OCI-LY1 (cell line): ENCODE data around the gene SCN8A.

Experiments used
- H2AFZ ChIP-seq: fragments of 200-600 bp; sonication (generic), shearing (Covaris generic); 2 replicates; pipeline ENCODE4 v1.6.0; 2014; ENCODE audit warnings: antibody characterized with exemption, mild to moderate bottlenecking, low read length
- H3F3A ChIP-seq: fragments of 200-600 bp; sonication (generic), shearing (Covaris generic); 2 replicates; pipeline ENCODE4 v1.6.0; 2014; ENCODE audit warnings: mild to moderate bottlenecking, antibody characterized with exemption, low read length, moderate library complexity; ENCODE audit not compliant: insufficient read depth
- H3K27ac ChIP-seq: fragments of 200-600 bp; sonication (generic); 2 replicates; pipeline ENCODE4 v1.5.1; 2014; ENCODE audit warnings: low read length, mixed run types, mild to moderate bottlenecking, low read depth; ENCODE audit not compliant: poor library complexity, severe bottlenecking
- H3K27me3 ChIP-seq: fragments of 200-600 bp; sonication (generic); 2 replicates; pipeline ENCODE4 v1.6.0; 2014; ENCODE audit warnings: antibody characterized with exemption, mild to moderate bottlenecking, low read length, moderate library complexity; ENCODE audit not compliant: insufficient read depth
- H3K36me3 ChIP-seq: fragments of 200-600 bp; sonication (generic); 2 replicates; pipeline ENCODE4 v1.6.1; 2014; ENCODE audit warnings: mild to moderate bottlenecking, antibody characterized with exemption, low read length, moderate library complexity, mixed read lengths; ENCODE audit not compliant: insufficient read depth
- H3K4me1 ChIP-seq: fragments of 200-600 bp; sonication (generic); 2 replicates; pipeline ENCODE4 v1.5.1; 2014; ENCODE audit warnings: mild to moderate bottlenecking, low read length, moderate library complexity; ENCODE audit not compliant: insufficient read depth, severe bottlenecking
- H3K4me2 ChIP-seq: fragments of 200-600 bp; sonication (generic), shearing (Covaris generic); 2 replicates; pipeline ENCODE4 v1.6.1; 2014; ENCODE audit warnings: low read length
- H3K4me3 ChIP-seq: fragments of 200-600 bp; sonication (generic); 2 replicates; pipeline ENCODE4 v1.5.1; 2014; ENCODE audit warnings: low read length, low read depth, mild to moderate bottlenecking, mixed read lengths; ENCODE audit not compliant: poor library complexity, severe bottlenecking
- H3K79me2 ChIP-seq: fragments of 200-600 bp; shearing (Covaris generic); 2 replicates; pipeline ENCODE4 v1.6.1; 2016; ENCODE audit warnings: mixed run types, low read length, mixed read lengths; ENCODE audit not compliant: insufficient read depth
- H3K9ac ChIP-seq: fragments of 200-600 bp; sonication (generic), shearing (Covaris generic); 2 replicates; pipeline ENCODE4 v1.6.1; 2014; ENCODE audit warnings: mild to moderate bottlenecking, low read length, mixed read lengths
- H3K9me2 ChIP-seq: fragments of 200-600 bp; sonication (generic), shearing (Covaris generic); 2 replicates; pipeline ENCODE4 v1.6.1; 2014; ENCODE audit warnings: low read depth, mild to moderate bottlenecking, low read length, mixed read lengths
- H3K9me3 ChIP-seq: fragments of 200-600 bp; shearing (Covaris generic); 2 replicates; pipeline ENCODE4 v1.6.1; 2014; ENCODE audit warnings: low read length, mixed read lengths
- H4K20me1 ChIP-seq: fragments of 200-600 bp; sonication (generic), shearing (Covaris generic); 2 replicates; pipeline ENCODE4 v1.6.0; 2016; ENCODE audit warnings: mild to moderate bottlenecking, low read length; ENCODE audit not compliant: insufficient read depth
- CTCF ChIP-seq: fragments of 200-600 bp; sonication (generic), shearing (Covaris generic); IDR thresholded peaks from 2 replicates; pipeline ENCODE4 v1.5.1; 2017; ENCODE audit warnings: mild to moderate bottlenecking, antibody characterized with exemption, low read length, moderate library complexity, mixed read lengths
- EZH2 ChIP-seq: fragments of 200-600 bp; sonication (generic), shearing (Covaris generic); IDR thresholded peaks from 2 replicates; pipeline ENCODE4 v1.8.0; 2017; ENCODE audit warnings: borderline replicate concordance, mixed run types, mild to moderate bottlenecking, antibody characterized with exemption, low read length, moderate library complexity, mixed read lengths

Gene SCN8A

GRCh38 chr12:51785906-51786305 lies 194.9 kb downstream of the SCN8A start:
- no peaks in the 10 kb centered on the region for H4K20me1 ChIP-seq
- no peak overlapping the region for H3K27ac ChIP-seq
- no peaks in the 10 kb centered on the region for H3K79me2 ChIP-seq
- H3K9me3 ChIP-seq = no peaks in the 10 kb centered on the region
- H3K36me3 ChIP-seq = no peaks in the 10 kb centered on the region
- H3K9me2 ChIP-seq = no peaks in the 10 kb centered on the region
- no peaks in the 10 kb centered on the region for H3K27me3 ChIP-seq
- TF ChIP-seq EZH2 (no peak), CTCF (no peak)
- H3K4me1 ChIP-seq = no peaks in the 10 kb centered on the region
- no peak overlapping the region for H3K4me2 ChIP-seq
- H3K9ac ChIP-seq = no peak overlapping the region
- no peak overlapping the region for H2AFZ ChIP-seq
- no peaks in the 10 kb centered on the region for H3F3A ChIP-seq
- no peak overlapping the region for H3K4me3 ChIP-seq

GRCh38 chr12:51788876-51789275 lies 197.8 kb downstream of the SCN8A start:
- Histone ChIP-seq H3K9ac (no peak overlapping the region), H3K9me3 (no peaks in the 10 kb centered on the region), H3K79me2 (no peaks in the 10 kb centered on the region), H3K36me3 (no peaks in the 10 kb centered on the region), H2AFZ (no peak overlapping the region), H3K4me3 (no peak overlapping the region), H3K4me1 (no peaks in the 10 kb centered on the region), H3K27me3 (no peaks in the 10 kb centered on the region), H4K20me1 (no peaks in the 10 kb centered on the region), H3K27ac (no peak overlapping the region), H3F3A (no peaks in the 10 kb centered on the region), H3K9me2 (no peaks in the 10 kb centered on the region), H3K4me2 (no peak overlapping the region)
- no peak for TF ChIP-seq CTCF
- no peak for TF ChIP-seq EZH2

GRCh38 chr12:51792417-51792816 lies 201.4 kb downstream of the SCN8A start:
- no peak overlapping the region for H3K4me2 ChIP-seq
- no peak overlapping the region for H3K27ac ChIP-seq
- TF ChIP-seq EZH2 (no peak), CTCF (no peak)
- no peak overlapping the region for H3K4me3 ChIP-seq
- H3F3A ChIP-seq = no peaks in the 10 kb centered on the region
- no peak overlapping the region for H3K9ac ChIP-seq
- no peaks in the 10 kb centered on the region for H3K36me3 ChIP-seq
- no peaks in the 10 kb centered on the region for H3K9me3 ChIP-seq
- no peaks in the 10 kb centered on the region for H3K9me2 ChIP-seq
- no peaks in the 10 kb centered on the region for H3K4me1 ChIP-seq
- no peaks in the 10 kb centered on the region for H4K20me1 ChIP-seq
- no peaks in the 10 kb centered on the region for H3K79me2 ChIP-seq
- no peaks in the 10 kb centered on the region for H3K27me3 ChIP-seq
- no peak overlapping the region for H2AFZ ChIP-seq
